Endothelial cell of umbilical vein (primary cell): ENCODE measurements around the gene SNRNP27.

Experiments used
- EZH2 ChIP-seq: IDR thresholded peaks from 2 replicates; pipeline ENCODE4 v1.6.1; 2012; ENCODE audit warnings: borderline replicate concordance, low read depth, mild to moderate bottlenecking, moderate library complexity, low read length, inconsistent platforms; ENCODE audit not compliant: severe bottlenecking
- FOS ChIP-seq: IDR thresholded peaks from 2 replicates; pipeline ENCODE4 v1.6.1; 2011; ENCODE audit warnings: mild to moderate bottlenecking, low read length, moderate library complexity, borderline replicate concordance; ENCODE audit not compliant: insufficient read depth
- JUN ChIP-seq: IDR thresholded peaks from 2 replicates; pipeline ENCODE4 v1.6.1; 2011; ENCODE audit warnings: borderline replicate concordance, low read depth; ENCODE audit not compliant: insufficient read length, insufficient read depth
- POLR2A ChIP-seq: IDR thresholded peaks from 2 replicates; pipeline ENCODE4 v1.6.1; 2012; ENCODE audit warnings: low read depth, mild to moderate bottlenecking, control low read depth, low read length
- POLR2AphosphoS5 ChIP-seq: IDR thresholded peaks from 2 replicates; pipeline ENCODE4 v1.6.1; 2012; ENCODE audit warnings: low read depth, mild to moderate bottlenecking, control low read depth, low read length, moderate library complexity; ENCODE audit not compliant: insufficient read depth
- TF ChIP-seq, protein P1 (sequence below), 2 donors: IDR thresholded peaks; 1 replicate in 1 of 2; 2 replicates in 1 of 2; pipeline ENCODE4 v1.5.1; 2011; ENCODE audit warnings: low read length in 2 of 2, mild to moderate bottlenecking in 2 of 2, moderate library complexity in 2 of 2, control low read depth in 1 of 2, inconsistent platforms in 1 of 2, low read depth in 1 of 2; ENCODE audit not compliant: insufficient read depth in 1 of 2; ENCODE audit errors: extremely low read depth in 1 of 2
- TF ChIP-seq, protein P2 (sequence below): IDR thresholded peaks from 2 replicates; pipeline ENCODE4 v1.6.1; 2011; ENCODE audit not compliant: insufficient read depth, insufficient read length

DNA sequence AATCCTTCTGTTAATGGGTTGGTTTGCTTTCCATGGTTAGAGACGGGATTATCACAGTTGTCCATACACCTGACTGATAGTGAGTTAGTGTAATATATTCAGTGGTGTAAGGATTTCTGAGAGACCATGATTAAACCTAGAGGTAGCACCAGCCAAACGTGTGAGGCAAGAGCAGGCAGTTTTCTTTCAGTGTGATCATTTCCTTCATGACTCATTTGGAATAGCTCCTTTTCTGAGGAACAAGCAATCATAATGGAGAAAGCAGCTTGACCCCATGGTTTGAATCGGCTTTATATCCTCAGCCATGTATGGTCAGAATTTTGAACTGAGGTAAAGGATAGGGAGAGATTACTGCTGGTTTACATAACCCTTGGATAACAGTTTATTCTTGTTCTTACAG is 24.1 kb downstream of the SNRNP27 start:
- TF ChIP-seq EZH2 (no peak), POLR2AphosphoS5 (no peak), POLR2A (no peak), FOS (peak; percentile 91), JUN (peak; percentile 91)
- TF ChIP-seq, protein P1, sequence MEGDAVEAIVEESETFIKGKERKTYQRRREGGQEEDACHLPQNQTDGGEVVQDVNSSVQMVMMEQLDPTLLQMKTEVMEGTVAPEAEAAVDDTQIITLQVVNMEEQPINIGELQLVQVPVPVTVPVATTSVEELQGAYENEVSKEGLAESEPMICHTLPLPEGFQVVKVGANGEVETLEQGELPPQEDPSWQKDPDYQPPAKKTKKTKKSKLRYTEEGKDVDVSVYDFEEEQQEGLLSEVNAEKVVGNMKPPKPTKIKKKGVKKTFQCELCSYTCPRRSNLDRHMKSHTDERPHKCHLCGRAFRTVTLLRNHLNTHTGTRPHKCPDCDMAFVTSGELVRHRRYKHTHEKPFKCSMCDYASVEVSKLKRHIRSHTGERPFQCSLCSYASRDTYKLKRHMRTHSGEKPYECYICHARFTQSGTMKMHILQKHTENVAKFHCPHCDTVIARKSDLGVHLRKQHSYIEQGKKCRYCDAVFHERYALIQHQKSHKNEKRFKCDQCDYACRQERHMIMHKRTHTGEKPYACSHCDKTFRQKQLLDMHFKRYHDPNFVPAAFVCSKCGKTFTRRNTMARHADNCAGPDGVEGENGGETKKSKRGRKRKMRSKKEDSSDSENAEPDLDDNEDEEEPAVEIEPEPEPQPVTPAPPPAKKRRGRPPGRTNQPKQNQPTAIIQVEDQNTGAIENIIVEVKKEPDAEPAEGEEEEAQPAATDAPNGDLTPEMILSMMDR (IDR thresholded peaks at IDR 0.05; ENCODE audit: extremely low read depth in 1 of 2, insufficient read depth in 1 of 2, low read depth in 1 of 2, low read length in 2 of 2) = no peak
- TF ChIP-seq, protein P2, sequence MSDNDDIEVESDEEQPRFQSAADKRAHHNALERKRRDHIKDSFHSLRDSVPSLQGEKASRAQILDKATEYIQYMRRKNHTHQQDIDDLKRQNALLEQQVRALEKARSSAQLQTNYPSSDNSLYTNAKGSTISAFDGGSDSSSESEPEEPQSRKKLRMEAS = no peak
